ENCODE data around the gene CYB561D1. TPM values are rescaled to one million over a fixed set of nuclear protein-coding genes. Genes with fewer than 3 reads are reported as not detected.
A peak's percentile ranks its signal among the peaks of the same experiment; 100 is the strongest.

CYB561D1 gene
- total and polyA plus RNA-seq, 2 of the 13 experiments (the other 11 are each of a cell fraction or from before 2014, with no cell fraction given) = 3.9 to 4.1 TPM

- ChIA-PET POLR2A (interaction anchor here (1.0 kb wide), 1 partner anchor 20 kb away, joined by 3 read pairs; no protein-coding TSS in a partner anchor), CTCF (ENCODE audit: low intra/inter-chr PET ratio, low total read pairs) (no interaction called here)
- H4K20me1 ChIP-seq (ENCODE audit: insufficient read depth, low read length) = no peaks in the 10 kb centered on the region
- no peak for DNase-seq (ENCODE audit: low spot score)
- intact Hi-C loops (cut with micrococcal nuclease; ENCODE audit: unreplicated experiment) = no loop called here
- 0 out of 2 replicates have a peak, but pooled peaks have one; percentile 51 for TF ChIP-seq YEATS4 (CRISPR knock-in tag; IDR thresholded peaks at IDR 0.05; ENCODE audit: borderline replicate concordance)
- TF ChIP-seq AGO1 (IDR thresholded peaks at IDR 0.05; ENCODE audit: low read depth, low read length, poor library complexity, severe bottlenecking) = peak; percentile 50
- no peak for TF ChIP-seq ZNF780A (CRISPR knock-in tag; IDR thresholded peaks at IDR 0.05)
- 0 out of 2 replicates have a peak, but pooled peaks have one; percentile 20 for TF ChIP-seq ZNF850 (CRISPR knock-in tag; conservative IDR thresholded peaks at IDR 0.05)
- TF ChIP-seq ZNF224 (CRISPR knock-in tag; IDR thresholded peaks at IDR 0.05) = no peak
- no peaks in the 10 kb centered on the region for H3K9me3 ChIP-seq (ENCODE audit: low read length)
- no peak overlapping the region for H3K27ac ChIP-seq (ENCODE audit: extremely low read length, insufficient read depth, low read length)
- no peak for FAIRE-seq
- WGBS (ENCODE audit: low lambda C conversion rate) = 5% methylated on average over 15 of the region's 24 CpGs
- BruUV-seq (replicated peaks) = no TSS peak
- peak overlapping the region; percentile 82 for H3K4me2 ChIP-seq (ENCODE audit: low read depth, low read length)
- H2AFZ ChIP-seq (ENCODE audit: low read length) = no peak overlapping the region
- H3K9ac ChIP-seq (ENCODE audit: insufficient read depth, low read depth, low read length) = no peak overlapping the region
- H3K4me3 ChIP-seq (replicated peaks in 1 of 3; ENCODE audit: insufficient read depth in 1 of 3, low read depth in 2 of 3, low read length in 3 of 3) = peak overlapping the region; percentile 55 to 75 (median 62)
- in situ Hi-C loops (cut with HindIII; ENCODE audit: extremely low pct_ligation_motif_present, low pct_unique_long_range_greater_than_20kb) = no loop called here
- no peaks in the 10 kb centered on the region for H3K36me3 ChIP-seq (replicated peaks in 1 of 2; ENCODE audit: control insufficient read depth in 1 of 2, insufficient read depth in 2 of 2, low read length in 2 of 2)
- H3K4me1 ChIP-seq (ENCODE audit: insufficient read depth, low read length) = peaks cover 19% of the 10 kb centered on the region
- H3K27me3 ChIP-seq (ENCODE audit: control insufficient read depth in 1 of 2, insufficient read depth in 2 of 2, low read length in 2 of 2) = peaks cover 0 to 64% of the 10 kb centered on the region in 2 experiments; a peak in 4 of 5 replicates
- H3K79me2 ChIP-seq (ENCODE audit: insufficient read depth, low read length) = no peaks in the 10 kb centered on the region
- peak; percentile 55; the same call in 2 of the 3 replicates for ATAC-seq
These were observed 27.8 kb upstream of the CYB561D1 start for GRCh38 chr1:109466125-109466451.

DNA sequence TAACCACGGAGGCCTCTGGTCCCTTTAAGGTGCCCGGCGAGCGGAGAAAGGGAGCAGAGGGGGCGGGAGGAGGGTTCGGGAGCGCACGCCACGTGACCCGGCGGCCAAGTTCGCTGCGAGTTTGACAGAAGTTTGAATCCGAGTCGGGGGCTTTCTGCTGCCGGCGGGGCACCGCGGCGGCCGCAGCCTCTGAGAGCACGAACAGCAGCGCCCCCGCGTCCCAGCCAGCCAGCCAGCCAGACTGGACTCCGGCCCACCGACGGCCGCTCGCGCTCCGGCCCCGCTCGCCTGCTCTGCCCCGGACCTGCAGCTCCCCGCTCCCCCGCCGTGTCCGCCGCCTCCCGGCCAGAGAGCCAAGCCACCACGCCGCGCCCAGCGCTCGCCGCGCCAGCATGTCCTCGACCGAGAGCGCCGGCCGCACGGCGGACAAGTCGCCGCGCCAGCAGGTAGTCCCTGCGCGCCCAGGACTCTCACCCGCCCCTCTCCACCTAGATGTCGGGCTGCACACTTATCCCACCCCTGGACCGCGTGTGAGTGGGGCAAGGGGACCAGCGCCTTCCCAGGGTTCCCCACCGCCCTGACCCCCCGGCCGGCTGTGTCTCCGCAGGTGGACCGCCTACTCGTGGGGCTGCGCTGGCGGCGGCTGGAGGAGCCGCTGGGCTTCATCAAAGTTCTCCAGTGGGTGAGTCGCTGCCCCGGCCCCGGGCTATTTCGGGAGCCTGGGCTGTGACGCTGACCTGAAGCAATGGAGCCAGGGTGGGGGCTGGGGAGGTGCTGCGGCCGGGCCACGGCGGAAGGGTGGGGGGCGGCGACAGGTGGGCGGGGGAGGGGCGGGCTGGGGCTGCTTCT lies 27.2 kb upstream of the CYB561D1 start, which contains the start of gene SYPL2:
Gene SYPL2, plus strand, starts transcription at position 95 of the 849 bp plus-strand sequence. Its CDS starts 298 bp downstream, at position 393.
- DNase-seq (ENCODE audit: low spot score) = no peak
- Histone ChIP-seq H4K20me1 (ENCODE audit: insufficient read depth, low read length) (no peaks in the 10 kb centered on the region), H3K4me2 (ENCODE audit: low read depth, low read length) (peak within 1 kb of the TSS; percentile 82), H3K27me3 (ENCODE audit: control insufficient read depth in 1 of 2, insufficient read depth in 2 of 2, low read length in 2 of 2) (peaks cover 0 to 61% of the 10 kb centered on the region in 2 experiments; a peak in 4 of 5 replicates), H3K36me3 (replicated peaks in 1 of 2; ENCODE audit: control insufficient read depth in 1 of 2, insufficient read depth in 2 of 2, low read length in 2 of 2) (no peaks in the 10 kb centered on the region), H3K79me2 (ENCODE audit: insufficient read depth, low read length) (no peaks in the 10 kb centered on the region), H3K4me3 (replicated peaks in 1 of 3; ENCODE audit: insufficient read depth in 1 of 3, low read depth in 2 of 3, low read length in 3 of 3) (peak within 1 kb of the TSS; percentile 55 to 75 (median 62)), H3K9ac (ENCODE audit: insufficient read depth, low read depth, low read length) (no peak within 1 kb of the TSS), H3K9me3 (ENCODE audit: low read length) (no peaks in the 10 kb centered on the region), H2AFZ (ENCODE audit: low read length) (no peak within 1 kb of the TSS), H3K4me1 (ENCODE audit: insufficient read depth, low read length) (peaks cover 19% of the 10 kb centered on the region), H3K27ac (ENCODE audit: extremely low read length, insufficient read depth, low read length) (no peak within 1 kb of the TSS)
- no TSS peak for BruUV-seq (replicated peaks)
- FAIRE-seq = no peak
- in situ Hi-C loops (cut with HindIII; ENCODE audit: extremely low pct_ligation_motif_present, low pct_unique_long_range_greater_than_20kb) (no loop called here), intact Hi-C loops (cut with micrococcal nuclease; ENCODE audit: unreplicated experiment) (no loop called here)
- 1% methylated on average over 14 of the region's 88 CpGs for WGBS (ENCODE audit: low lambda C conversion rate)
- peak; percentile 89 for ATAC-seq
- ChIA-PET CTCF (ENCODE audit: low intra/inter-chr PET ratio, low total read pairs) (no interaction called here), POLR2A (interaction anchor here (1.0 kb wide), 1 partner anchor 19 kb away, joined by 3 read pairs; no protein-coding TSS in a partner anchor)
- TF ChIP-seq ZBTB4 (CRISPR knock-in tag; IDR thresholded peaks at IDR 0.05; ENCODE audit: borderline replicate concordance) (no peak), TBX3 (IDR thresholded peaks at IDR 0.05; ENCODE audit: borderline replicate concordance) (no peak), ZBTB46 (CRISPR knock-in tag; IDR thresholded peaks at IDR 0.05; ENCODE audit: borderline replicate concordance) (peak; percentile 32; the same call in 1 of the 2 replicates), NFRKB (IDR thresholded peaks at IDR 0.05) (no peak)
